Inferior parietal cortex (tissue), 1 donor: ENCODE data around the gene AFG1L.
"Not testable (repeated sequence)": the region's sequence is repeated elsewhere in the genome, so short reads cannot be mapped to it uniquely, and the experiment has no call there.

ENCODE experiments used
- DNase-seq: peaks from one replicate; pipeline ENCODE4 v3.0.0-alpha.2; 2016; ENCODE audit errors: extremely low spot score

AFG1L gene

DNA sequence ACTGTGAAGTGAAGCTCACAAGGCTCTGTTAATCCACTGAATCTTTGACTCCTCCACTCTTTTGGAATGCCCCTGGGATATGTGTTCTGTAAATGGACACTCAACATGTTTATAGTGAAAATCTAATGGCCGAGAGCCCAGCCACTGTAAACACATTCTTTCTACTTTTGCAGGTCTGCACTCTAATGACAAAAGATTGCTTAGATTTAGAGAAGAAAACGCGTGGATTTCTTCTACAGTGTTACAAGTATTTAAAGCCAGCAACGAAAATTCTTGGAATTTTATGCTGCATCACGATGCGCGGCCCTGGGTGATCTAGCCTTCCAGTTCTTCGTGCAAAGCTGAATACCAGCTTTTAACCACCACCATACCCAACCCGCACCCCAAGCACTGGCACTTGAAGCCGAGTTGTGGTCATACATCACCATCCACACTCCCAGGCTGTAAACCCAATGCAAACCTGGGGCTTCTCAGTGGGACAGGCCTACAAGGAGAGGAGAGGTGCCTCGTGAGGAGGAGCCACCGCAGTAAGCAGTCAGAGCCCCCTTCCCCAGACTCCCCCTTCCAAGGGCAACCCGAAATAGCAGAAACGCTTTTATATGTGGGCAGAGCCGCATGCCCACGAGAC lies 262.1 kb downstream of the AFG1L start:
- DNase-seq, result no peak

DNA sequence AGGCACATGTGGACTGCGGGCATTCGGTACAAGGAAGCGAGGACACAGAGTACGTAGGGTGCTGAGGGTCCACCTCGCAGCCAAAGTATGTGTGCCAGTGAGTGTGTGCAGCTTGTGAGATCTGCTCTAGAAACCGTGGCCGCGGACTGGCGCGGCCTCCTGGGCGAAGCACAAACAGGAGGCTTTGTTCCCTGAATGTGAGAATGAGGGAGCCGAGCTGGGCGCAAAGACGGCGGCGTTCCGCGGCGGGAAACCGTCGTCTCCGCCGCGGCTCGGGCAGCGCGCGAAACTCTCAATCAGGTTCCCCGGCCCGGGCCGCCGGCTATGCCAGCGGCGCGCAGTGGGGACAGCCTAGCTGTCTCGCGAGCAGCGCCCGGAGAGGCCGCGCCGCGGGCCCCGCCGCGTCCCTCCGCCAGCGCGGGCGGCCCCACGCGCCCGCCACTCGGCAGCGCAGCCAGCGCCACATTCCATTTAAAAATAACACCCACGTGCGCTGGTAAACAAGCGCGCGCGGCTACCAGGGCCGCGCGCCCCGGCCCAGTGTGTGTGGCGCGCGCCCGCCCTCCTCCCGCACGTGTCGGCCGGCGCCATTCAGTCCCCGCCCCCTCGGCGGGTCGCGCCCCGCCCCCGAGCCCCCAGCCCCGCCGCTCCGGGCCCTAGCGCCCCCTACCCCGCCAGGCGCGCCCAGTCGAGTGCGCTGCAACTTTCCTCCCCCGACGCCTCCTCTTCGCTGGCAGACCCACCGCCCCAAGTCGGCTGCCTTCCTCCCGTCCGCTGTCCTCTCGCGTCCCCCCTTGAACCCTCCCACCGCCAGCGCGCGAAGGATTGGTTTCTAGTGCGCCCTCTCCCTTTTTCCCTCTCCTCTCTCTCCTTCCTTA lies 262.9 kb downstream of the AFG1L start:
- DNase-seq, result peak; percentile 68

DNA sequence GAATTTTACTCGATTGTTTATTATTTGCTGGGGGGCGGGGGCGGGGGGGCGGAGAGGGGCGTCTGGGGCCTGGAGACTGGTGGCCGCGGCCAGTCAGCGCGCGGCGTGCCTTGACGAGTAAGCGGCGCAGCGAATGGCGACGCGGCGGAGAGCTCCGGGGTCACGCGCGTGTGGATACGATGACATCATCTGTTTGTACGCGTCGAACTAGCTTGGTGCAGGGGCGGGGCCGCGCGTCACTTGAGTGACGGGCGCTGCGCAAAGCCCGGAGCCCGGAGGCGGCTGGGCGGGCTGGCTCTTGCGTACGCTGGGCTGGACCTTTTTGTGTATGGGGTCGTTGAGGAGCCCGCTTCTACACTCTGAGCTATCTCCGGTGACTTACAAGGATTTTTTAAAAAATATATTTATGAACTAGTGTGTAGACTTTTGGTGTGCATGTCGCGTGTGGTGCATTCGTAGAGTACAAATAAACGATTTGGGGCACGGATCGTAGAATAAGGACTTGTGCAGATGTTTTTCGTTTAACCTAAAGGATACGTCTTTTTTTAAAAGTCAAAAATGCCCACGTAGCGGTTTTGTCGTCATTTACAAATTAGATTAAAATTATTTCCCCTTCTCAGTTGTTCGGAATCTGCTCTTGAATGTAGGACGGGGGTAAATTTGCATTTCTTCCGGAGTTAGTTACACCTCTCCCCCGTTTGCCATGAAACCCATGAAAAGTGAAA lies 263.7 kb downstream of the AFG1L start:
- peak; percentile 97 for DNase-seq

DNA sequence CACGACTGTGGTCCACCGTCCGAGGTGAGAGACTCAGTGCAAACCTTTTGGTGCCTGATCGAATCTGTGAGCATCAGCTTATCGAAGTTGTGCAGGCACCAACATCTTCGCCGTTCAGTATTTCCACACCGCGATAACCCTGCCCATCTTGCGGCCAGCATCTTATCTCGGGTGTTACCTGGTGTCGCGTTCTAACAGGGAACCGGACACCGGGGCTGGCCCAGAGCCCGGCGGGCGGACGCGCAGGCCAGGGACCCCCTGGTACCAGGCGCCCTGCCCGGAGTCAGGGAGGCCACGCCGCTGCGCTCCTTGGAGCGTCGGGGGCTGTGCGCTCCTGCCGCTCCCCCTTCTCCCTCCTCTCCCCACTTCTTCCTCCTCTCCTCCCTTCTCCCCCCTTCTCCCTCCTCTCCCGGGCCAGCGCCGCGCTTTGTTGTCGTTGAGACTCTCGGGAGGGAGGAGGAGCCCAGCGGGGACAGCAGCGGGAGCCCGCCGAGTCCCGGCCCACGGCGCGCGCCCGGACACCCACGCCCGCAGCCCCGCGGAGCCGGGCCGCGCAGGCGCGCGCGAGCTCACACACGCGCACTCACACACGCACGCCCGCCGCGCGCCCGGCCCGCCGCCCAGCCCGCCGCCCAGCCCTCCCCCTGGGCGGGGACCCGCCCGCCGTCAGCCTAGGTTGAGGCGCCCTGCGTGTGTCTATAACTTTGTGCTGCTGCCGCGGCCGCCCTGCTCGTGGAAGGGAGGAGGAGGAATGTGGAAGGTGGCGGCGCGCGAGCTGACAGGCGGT lies 264.4 kb downstream of the AFG1L start:
- peak; percentile 90 for DNase-seq

DNA sequence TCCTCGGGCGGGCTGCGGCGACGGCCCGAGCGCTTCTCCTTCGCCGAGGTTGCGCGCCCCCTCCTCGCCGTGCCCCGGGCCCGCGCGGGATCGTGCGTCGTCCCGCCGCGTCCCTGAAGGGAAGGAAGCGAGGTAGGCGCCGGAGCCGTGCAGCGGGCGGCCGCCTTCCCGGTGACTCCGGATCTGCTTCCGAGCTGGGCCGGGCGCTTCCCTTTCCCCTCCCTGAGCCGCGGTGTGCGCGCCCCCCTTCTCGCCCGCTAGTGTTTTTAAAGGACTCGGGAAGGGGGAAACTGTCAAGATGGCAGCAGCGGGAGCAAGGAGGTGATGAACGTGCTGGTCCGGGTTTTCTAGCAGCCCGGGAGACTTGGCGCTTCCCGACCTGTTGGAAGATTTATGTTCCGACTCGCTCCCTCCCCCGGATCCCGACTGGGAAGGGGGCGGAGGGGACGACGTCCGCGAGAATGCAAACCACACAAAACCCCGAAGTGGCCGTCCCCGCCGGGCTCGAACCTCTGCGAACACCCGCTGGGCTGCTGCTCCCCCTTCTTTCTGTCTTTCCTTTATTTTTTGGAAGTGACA lies 265.1 kb downstream of the AFG1L start:
- DNase-seq, result no peak

DNA sequence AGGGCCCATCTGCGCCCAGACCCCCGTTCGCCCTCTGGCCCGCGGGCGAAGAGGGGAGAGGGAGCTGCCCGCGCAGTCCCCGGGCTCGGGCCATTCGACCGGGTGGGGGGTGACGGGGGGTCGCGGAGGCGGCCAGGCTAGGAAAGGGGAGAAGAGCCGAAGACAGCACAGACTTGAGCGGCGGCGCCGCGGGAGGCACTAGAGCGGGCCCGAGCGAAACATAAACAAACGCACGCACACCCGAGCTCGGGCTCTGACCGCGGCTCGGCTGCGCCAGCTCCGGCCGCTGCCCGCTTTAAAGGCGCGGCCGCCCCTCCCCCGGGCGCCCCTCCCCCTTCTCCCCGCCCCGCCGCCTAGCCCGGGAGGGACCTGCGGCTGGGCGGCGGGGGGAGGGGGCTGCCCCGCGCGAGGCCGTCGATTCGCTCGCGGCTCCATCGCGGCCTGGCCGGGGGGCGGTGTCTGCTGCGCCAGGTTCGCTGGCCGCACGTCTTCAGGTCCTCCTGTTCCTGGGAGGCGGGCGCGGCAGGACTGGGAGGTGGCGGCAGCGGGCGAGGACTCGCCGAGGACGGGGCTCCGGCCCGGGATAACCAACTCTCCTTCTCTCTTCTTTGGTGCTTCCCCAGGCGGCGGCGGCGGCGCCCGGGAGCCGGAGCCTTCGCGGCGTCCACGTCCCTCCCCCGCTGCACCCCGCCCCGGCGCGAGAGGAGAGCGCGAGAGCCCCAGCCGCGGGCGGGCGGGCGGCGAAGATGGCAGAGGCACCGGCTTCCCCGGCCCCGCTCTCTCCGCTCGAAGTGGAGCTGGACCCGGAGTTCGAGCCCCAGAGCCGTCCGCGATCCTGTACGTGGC lies 265.8 kb downstream of the AFG1L start, which contains the start of gene FOXO3:
Gene FOXO3, plus strand, starts transcription at position 455 of the 846 bp plus-strand sequence. Its CDS starts 292 bp downstream, at position 747.
- peak; percentile 69 for DNase-seq

DNA sequence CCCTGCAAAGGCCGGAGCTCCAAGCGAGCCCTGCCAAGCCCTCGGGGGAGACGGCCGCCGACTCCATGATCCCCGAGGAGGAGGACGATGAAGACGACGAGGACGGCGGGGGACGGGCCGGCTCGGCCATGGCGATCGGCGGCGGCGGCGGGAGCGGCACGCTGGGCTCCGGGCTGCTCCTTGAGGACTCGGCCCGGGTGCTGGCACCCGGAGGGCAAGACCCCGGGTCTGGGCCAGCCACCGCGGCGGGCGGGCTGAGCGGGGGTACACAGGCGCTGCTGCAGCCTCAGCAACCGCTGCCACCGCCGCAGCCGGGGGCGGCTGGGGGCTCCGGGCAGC lies 266.4 kb downstream of the AFG1L start:
- not testable (repeated sequence) for DNase-seq

DNA sequence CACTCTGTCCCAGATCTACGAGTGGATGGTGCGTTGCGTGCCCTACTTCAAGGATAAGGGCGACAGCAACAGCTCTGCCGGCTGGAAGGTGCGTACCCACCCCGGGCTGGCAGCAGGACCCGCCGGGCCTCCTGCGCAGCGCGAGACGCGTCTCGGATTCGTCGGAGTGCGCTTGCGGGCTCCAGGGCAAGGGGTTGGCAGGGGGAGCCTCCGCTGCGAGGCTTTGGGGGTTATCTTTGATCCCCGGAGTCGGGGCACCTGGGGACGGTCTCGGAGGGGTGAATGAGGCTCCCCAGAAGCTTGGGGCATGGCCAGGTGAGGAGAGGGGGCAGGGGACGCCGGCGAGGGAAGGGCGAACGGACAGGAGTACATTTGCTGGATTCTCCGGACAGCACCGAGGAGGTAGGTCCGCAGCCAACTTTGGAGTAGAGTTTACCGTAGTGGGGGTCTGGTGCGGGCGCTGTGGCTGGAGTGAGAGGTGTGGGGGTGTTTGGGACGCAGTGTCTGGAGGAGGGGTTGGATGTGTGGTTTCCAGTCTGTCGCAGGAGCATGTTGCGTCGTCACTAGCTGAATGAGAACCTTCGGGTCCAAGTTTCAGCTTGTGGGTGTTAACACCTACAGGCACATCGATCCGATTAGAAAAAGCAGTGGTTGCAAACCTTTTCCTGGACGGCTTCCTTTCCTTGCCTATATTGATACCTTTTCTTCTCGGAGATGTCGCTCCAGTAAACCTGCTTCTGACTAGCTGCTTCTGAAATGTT lies 267.1 kb downstream of the AFG1L start:
- DNase-seq, result no peak

DNA sequence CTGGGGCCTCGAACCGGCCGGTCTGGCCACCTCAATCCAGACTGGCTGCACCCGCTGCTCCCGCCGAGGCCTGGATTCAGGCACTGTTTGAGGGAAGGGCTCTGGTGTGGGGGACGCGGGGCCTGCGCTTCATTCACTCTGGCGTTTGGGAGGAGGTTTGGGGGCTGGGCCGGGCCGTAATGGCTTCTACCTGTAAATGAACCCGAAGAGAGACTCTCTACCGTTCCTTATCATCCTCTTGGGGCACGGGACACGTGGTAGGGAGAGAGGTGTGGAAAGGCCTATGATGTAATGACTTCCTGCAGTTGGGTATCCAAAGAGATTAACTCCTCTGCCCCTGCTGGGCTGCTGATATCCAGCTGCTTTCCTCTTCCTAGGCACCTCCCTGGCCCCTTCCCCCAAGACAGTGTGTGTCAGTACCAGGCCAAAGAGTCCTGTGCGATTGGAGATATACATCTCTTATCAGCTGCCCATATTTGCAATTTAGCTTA lies 267.7 kb downstream of the AFG1L start:
- peak; percentile 62 for DNase-seq

DNA sequence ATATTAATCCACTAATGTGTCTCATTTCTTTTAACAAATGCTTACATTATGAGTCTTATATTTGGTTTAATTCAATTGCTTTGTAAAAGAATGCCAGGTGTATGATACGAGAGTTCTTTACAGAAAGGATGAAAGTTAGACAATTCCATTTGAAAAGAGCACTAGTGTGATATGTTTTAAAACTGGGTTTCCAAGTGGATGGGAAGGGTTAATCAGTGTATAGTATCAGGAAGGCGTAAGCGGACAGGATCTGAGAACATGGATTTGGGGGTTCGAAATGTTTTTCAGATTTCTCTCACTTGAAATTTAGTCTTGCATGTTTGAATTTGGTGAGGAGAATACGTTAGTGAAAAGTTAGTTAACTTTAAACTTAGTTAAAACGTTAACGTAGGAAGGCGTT lies 268.4 kb downstream of the AFG1L start:
- no peak for DNase-seq

DNA sequence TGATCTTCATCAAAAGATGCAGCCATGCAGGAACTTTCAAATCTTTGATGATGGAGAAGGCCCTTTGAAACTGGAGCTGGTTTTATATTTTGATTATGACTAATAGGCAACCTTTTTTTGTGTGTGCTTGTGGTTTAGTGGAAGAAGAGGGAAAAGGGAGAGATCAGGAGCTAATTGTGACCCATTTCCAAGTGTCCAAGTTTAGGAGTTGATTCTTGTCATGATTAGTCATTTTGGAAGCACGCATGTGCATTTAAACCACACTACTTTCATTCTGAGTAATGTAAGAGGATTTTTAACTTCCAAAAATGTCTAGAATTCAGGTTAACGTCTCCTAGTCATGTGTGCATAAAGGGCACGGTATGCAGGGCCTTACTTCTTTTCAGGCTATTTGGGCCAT lies 269.3 kb downstream of the AFG1L start:
- DNase-seq, result no peak

DNA sequence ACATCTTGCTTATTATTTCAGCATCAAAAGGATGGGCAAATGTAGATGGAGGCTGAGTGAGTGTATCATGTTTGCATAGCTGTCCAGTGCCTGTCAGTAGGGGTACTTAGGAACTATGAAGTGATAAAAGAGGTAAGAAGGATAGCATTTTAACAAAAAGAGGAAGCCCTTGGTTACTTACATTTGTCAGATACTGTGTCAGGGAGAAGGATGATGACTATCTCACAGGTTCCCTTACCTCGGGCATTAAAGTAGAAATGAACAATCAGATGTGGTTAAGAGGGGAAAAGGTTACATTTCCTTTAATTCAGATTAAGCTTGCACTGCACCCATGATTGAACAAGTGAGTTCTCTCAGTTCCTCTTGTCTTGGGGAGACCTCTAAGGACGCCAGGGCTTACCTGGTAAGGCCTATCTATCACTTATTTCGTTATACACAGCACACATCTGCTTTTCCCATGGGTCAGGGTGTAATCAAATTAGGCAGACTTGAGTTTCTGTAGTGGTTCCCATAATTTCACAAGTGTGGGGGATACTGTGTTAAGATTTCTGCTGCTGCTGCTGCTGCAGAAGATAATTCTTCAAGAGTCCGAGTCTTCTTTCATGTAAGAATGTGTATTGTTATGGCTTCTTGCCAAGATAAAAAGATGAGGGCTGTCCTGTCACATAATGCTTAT lies 270.4 kb downstream of the AFG1L start:
- no peak for DNase-seq

DNA sequence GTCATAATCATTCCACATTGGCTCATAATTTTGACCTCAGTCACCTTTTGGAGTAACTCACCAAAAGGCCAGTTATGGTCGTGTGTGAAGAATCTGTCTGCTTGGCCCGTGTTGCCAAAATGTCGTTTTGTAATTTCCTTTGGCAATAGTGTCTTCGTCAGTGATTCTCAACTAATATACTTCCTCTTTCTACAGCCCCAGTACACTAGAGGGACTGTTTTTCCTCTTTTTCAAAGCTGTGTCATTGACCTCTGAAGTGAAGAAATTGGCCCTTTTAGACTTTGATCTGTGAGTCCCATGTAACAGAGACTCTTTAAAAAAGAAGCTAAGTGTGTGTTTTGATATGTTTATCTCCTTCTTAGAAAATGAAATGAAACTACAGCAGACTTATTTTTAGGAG lies 271.0 kb downstream of the AFG1L start:
- DNase-seq, result peak; percentile 58

DNA sequence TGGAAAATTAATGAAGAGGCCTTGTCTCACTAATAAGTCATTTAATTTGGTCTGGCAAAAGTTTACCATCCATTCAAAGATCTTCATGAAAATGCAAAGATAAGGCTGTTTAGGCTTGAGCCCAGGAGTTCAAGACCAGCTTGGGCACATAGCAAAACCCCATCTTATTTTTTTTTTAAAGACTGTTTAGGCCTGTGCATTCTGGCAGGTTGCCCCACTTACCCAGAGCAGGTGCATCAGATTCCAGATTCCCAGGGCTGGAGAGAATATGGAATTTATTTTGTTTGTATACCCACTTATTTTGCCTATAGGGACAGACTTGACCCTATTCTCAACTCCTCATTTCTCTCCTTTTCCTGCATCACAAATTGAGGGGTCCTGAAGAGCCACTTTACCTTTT lies 271.6 kb downstream of the AFG1L start:
- peak; percentile 0 for DNase-seq

DNA sequence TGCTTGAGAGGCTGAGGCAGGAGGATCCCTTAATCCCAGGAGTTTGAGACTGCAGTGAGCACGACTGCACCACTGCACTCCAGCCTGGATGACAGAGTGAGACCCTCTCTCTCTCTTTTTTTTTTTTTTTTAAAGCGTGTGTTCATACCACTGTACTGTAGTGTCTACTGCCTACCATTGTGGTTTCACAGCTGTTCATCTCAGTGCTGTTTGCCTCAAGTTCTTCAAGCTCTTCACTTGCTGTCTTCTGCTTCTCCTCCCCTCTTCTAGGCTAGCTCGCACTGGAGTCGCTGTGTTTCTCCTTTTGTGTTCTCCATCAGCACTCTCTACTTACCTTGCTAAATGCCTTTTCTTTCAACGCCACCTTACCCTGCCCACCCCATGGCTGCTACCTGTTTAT lies 273.2 kb downstream of the AFG1L start:
- no peak for DNase-seq

DNA sequence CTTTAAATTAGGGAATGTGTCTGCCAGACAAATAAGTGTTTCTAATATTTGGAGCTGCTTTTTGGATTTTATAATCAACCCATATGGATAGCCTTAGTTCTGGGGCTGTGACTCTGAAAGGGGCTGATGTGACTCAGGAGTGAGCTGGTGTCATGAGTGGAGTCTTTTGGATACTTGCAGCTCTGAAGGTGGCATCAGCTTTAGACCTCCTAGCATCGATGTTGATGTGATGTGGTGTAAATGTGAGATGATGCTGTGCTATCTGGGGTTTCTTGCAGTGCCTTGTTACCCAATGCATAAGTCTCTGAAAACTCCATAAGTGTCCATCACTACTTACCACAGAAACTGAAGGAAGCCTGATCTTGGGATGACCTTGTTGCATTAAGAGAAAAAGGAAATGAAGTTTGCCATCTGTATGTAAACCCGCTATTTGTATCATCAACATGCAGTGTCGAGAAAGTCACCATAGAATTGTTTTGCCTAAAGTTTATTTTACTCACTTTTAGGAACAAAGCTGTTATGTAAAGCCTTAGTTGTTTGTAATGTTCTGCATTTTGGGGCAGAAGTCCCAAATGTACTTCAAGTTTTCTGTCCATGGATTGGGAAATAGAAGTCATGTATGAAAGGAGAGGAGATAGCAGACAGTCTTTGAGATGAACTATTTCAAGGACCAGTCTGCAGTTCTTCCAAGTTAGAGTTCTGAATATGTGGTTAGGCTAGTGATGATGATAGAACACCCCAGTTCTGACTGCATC lies 273.9 kb downstream of the AFG1L start:
- DNase-seq, result no peak

DNA sequence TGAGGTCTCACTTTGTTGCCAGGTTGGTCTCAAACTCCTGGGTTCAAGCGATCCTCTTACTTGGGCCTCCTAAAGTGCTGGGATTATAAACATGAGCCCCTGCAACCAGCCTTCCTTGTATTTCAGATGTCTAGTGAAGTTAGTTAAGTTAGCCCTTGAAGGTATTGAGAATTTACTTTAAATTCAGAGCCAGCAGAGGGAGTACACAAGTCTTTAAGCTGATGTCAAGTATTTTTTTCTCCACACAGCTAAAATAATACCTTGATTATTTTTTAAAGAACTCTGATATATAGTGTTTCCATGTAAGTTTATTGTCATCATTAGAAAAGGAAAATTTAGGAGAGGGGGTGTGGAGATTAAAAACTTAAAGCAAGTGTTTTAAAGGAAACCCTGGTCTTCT lies 275.7 kb downstream of the AFG1L start:
- no peak for DNase-seq

DNA sequence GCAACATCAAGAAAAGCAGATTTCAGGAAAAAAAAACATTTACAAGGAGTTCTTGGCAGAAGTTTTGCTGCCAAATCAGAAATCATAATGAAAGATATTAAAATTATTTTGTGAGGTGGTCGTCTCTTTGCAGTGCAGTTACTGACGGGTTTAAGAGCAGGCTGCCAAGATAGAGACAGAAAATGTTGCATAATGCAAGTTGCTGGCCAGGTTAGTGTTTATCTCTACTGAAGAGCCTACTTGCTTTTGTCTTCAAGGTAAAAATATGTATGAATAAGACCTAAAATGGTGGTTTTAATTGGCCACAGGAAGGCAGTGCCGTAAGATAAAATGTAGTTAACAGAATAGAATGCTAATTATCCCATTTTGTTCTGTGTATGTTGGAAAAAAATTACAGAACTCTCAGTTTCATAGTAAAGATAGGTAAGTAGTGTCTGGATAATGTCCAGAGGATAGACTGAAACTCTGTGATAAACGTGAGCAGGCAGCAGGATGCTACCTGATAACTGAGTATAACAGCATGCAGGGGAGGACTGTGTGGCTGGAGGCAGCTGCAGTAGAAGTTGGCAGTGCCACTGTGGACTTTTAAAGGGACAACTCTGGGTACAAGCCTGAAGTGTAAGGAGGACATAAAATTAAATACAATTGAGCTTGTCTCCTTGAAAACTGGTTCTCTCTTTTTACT lies 279.7 kb downstream of the AFG1L start:
- DNase-seq, result no peak
